Stomach smooth muscle (tissue), 2 donors: ENCODE measurements around the gene CD33.

Experiments
- H3K27ac ChIP-seq: one replicate; pipeline ENCODE4 v1.7.0; 2013; ENCODE audit warnings: mild to moderate bottlenecking, low read length, inconsistent platforms
- H3K27me3 ChIP-seq, 2 donors: one replicate each; pipeline ENCODE4 v1.7.0; 2013; ENCODE audit warnings: low read length in 2 of 2; ENCODE audit not compliant: insufficient read depth in 2 of 2, control insufficient read depth in 1 of 2
- H3K36me3 ChIP-seq, 2 donors: one replicate each; pipeline ENCODE4 v1.7.0; 2013; ENCODE audit warnings: low read length in 2 of 2; ENCODE audit not compliant: control insufficient read depth in 2 of 2, insufficient read depth in 2 of 2
- H3K4me1 ChIP-seq: one replicate; pipeline ENCODE4 v1.7.0; 2013; ENCODE audit warnings: low read length; ENCODE audit not compliant: control insufficient read depth, insufficient read depth
- H3K4me3 ChIP-seq, 2 donors: one replicate each; pipeline ENCODE4 v1.7.0; 2013; ENCODE audit warnings: low read length in 2 of 2
- H3K9ac ChIP-seq, 2 donors: one replicate each; pipeline ENCODE4 v1.7.0; 2013; ENCODE audit warnings: low read length in 2 of 2, mild to moderate bottlenecking in 1 of 2
- H3K9me3 ChIP-seq, 2 donors: one replicate each; pipeline ENCODE4 v1.7.0; 2013; ENCODE audit warnings: low read length in 2 of 2; ENCODE audit not compliant: control insufficient read depth in 2 of 2
- donor health status: healthy.
- donor health status: Pancreatic carcinoma.

Gene CD33

DNA sequence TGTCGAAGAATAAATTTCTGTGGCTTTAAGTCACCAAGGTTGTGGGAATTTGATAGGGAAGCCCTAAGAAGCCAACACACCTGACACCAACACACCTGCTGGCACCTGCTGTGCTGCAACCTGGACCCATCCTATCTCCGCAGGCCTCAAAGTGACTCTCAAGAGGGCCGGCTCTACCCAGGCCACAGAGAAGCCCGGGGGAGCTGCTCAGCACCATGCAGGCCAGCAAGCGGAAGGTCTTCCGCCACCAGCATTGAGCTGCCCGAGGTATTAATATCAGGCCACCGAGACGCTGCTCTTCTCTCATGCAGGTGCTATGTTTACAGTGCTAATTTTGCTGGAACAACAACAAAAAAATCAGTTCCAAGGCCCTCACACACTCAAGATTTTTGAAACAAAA is 32.2 kb upstream of the CD33 start:
- Histone ChIP-seq H3K27ac (no peak overlapping the region), H3K27me3 (no peaks in the 10 kb centered on the region), H3K4me3 (no peak overlapping the region), H3K9me3 (no peaks in the 10 kb centered on the region), H3K9ac (no peak overlapping the region), H3K4me1 (no peaks in the 10 kb centered on the region), H3K36me3 (no peaks in the 10 kb centered on the region)

DNA sequence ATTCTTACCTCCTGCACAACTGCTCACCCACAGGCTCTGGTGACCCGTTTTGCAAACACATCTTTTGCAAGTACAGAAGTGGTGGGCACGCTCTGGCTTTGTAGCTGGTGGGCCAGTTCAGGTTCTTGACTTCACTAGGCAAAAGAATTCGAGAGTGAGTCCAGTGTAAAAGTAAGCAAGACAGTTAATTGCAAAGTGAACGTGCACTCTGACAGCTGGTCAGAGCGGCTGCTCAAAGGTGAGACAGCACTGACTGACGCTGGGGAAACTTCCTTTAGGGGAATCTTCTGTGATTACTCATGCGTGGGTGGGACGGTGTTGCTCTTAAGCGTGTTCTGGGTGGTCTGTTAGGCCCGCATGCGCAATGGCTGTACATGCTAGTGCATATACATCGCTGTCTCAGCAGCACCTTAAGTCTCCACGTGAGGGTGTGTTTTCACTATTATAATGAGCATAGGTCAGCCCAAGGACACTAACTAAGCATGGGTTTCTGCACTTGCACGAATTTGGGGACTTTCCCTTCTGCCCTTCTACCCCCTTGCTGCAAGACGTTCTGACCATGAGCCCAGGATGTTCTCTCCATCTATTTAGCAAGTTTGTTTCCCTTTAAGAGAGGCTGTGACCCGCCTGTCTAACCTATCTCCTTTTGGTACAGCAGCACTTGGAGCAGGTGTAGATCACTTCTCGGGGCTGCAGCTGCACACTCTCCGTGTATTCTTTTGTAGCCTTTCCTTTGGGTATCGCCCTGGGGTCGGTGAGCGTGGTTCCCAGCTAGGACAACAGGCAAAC is 30.2 kb upstream of the CD33 start:
- H3K4me3 ChIP-seq = no peak overlapping the region
- H3K9ac ChIP-seq = no peak overlapping the region
- H3K36me3 ChIP-seq = no peaks in the 10 kb centered on the region
- no peak overlapping the region for H3K27ac ChIP-seq
- H3K4me1 ChIP-seq = no peaks in the 10 kb centered on the region
- no peaks in the 10 kb centered on the region for H3K27me3 ChIP-seq
- H3K9me3 ChIP-seq = no peaks in the 10 kb centered on the region

DNA sequence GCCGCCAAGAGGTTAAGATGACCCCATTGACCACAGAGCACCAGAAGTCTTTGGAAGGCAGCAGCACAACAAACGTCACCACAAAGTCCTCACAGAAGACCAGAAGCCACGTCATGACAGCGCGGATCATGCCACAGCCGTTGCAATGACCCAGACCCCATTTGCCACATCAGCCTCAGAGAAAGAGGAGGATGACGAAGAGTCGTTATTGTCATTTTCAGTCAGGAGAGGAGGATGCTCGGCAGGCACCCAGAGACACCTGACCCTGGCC is 29.6 kb upstream of the CD33 start:
- Histone ChIP-seq H3K9ac (no peak overlapping the region), H3K4me3 (no peak overlapping the region), H3K27ac (no peak overlapping the region), H3K36me3 (no peaks in the 10 kb centered on the region), H3K4me1 (no peaks in the 10 kb centered on the region), H3K9me3 (no peaks in the 10 kb centered on the region), H3K27me3 (peaks cover 2 to 4% of the 10 kb centered on the region in 2 donors)

DNA sequence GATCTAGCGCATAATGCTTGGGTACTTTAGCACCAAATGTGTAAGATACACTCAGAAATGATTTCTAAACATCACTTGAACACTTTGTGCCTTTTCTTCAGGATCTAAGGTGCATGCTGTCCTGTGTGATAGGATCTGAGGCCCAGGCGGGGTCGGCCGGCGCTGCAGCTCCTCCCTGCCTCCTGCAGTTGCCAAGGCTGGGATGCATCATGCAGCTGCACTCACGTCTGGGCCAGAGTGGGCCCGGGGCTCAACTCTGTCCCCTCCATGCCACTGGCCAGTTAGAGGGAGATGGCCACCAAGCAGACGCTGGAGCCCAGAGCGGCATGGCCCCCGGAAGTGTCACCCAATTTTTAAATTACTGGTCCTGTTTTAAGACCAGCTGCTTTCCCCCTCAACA is 29.3 kb upstream of the CD33 start:
- no peak overlapping the region for H3K27ac ChIP-seq
- no peak overlapping the region for H3K9ac ChIP-seq
- peaks cover 2 to 4% of the 10 kb centered on the region in 2 donors for H3K27me3 ChIP-seq
- H3K4me1 ChIP-seq = no peaks in the 10 kb centered on the region
- no peaks in the 10 kb centered on the region for H3K36me3 ChIP-seq
- no peak overlapping the region for H3K4me3 ChIP-seq
- H3K9me3 ChIP-seq = no peaks in the 10 kb centered on the region

DNA sequence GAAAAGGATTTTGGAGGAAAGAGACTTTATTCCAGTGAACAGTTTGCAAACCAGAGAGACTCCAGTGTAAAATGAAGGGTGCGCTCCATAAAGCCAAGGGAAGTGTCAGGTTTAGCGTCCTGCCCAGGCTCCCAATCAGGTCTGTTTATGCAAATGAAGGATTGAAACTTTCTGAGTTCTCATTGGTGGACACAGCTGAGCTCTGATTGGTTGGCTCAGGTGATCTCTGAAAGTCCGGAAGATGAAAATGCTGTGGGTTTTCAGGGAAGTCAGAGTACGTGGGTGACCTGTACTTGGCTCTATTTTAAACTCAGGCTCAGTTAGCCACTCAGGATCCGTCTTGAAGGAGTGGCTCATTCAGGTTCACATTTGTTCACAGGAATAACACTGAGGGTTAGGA is 28.7 kb upstream of the CD33 start:
- Histone ChIP-seq H3K36me3 (no peaks in the 10 kb centered on the region), H3K9me3 (no peaks in the 10 kb centered on the region), H3K27ac (no peak overlapping the region), H3K27me3 (peaks cover 2 to 4% of the 10 kb centered on the region in 2 donors), H3K9ac (no peak overlapping the region), H3K4me3 (no peak overlapping the region), H3K4me1 (no peaks in the 10 kb centered on the region)

DNA sequence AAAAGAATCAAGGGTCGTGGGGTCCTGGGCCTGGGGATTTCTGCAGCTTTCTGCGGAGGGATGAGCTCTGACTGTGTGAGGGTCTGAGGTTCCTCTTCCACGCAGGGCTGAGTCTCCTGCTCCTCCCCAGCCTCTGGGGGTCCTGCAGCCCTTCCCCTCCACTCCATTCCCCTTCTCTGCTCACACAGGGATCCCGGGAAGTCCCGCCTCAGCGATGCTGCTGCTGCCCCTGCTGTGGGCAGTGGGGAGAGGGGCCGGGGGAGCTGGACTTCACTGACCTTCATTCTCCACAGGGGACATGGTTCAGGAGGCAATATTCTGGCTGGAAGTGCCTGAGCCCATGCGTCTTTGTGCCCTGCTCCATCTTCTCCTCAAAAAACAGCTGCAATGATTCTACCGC is 26.2 kb upstream of the CD33 start:
- peaks cover 2 to 7% of the 10 kb centered on the region in 2 donors for H3K27me3 ChIP-seq
- no peak overlapping the region for H3K4me3 ChIP-seq
- H3K4me1 ChIP-seq = no peaks in the 10 kb centered on the region
- no peaks in the 10 kb centered on the region for H3K36me3 ChIP-seq
- no peak overlapping the region for H3K9ac ChIP-seq
- no peaks in the 10 kb centered on the region for H3K9me3 ChIP-seq
- H3K27ac ChIP-seq = no peak overlapping the region

DNA sequence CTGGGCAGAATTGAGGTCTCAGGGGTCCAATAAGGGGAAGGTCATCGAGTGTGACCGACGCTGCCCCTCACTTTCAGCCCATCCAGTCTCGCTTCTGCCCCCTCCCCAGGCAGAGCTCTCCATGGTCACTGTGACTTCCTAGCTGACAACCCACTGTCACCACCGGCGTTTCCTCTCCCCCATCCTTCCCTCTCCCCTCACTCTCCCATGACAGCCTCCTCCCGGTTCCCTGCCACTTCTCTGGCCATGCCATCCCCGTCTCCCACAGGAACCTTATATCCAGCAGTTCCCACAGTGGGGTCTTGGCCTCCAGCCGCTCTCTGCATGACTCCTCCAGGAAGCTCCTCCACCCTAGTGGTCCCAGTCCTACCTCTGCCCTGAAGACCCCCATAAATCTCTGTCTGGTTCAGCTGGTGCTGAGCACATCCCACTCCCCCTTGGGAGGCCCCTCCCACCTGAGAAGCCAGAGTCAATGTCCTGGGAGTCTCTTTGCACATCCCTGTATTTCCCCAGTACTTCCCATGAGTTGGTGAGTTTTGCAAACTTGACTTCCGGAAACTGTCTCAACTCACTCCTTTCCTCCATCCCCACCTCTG is 24.7 kb upstream of the CD33 start:
- Histone ChIP-seq H3K27ac (no peak overlapping the region), H3K4me3 (no peak overlapping the region), H3K9ac (no peak overlapping the region), H3K27me3 (peaks cover 2 to 7% of the 10 kb centered on the region in 2 donors), H3K4me1 (no peaks in the 10 kb centered on the region), H3K36me3 (no peaks in the 10 kb centered on the region), H3K9me3 (no peaks in the 10 kb centered on the region)

DNA sequence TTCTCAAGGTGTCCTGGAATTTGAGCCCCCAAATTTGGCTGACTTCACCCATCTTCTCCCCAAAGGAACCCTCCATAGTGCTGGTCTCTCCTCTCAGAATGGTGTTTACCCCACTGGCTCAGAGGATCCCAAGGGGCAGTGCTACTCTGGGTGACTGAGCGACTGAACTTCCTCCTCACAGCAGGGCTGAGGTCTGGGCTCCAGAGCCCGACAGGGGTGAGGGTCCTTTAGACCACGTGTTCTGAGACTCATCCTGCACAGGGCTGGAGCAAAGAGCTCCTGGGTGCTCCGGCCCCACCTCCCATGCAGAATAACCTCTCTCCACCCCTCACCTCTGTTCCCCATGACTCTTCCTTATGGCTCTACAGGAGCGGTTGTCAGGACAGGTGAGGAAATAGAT is 23.2 kb upstream of the CD33 start:
- Histone ChIP-seq H3K27ac (no peak overlapping the region), H3K36me3 (no peaks in the 10 kb centered on the region), H3K4me1 (no peaks in the 10 kb centered on the region), H3K9ac (no peak overlapping the region), H3K9me3 (no peaks in the 10 kb centered on the region), H3K4me3 (no peak overlapping the region), H3K27me3 (peaks cover 2 to 7% of the 10 kb centered on the region in 2 donors)

DNA sequence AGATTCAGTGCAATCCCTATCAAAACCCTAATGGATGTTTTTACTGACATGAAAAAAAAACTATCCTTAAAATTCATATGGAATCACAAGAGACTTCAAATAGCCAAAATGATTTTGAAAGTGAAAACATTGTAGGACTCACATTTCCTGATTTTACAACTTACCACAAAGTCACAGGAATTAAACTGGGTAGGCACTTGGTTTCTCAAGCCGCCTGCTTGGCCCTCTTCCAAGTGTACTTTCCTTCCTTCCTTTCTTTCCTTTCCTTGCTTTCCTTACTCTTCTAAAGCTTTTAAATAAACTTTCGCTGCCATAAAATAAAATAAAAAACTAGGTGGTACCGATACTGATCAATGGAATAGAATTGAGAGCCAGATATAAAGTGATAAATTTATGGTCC is 21.0 kb upstream of the CD33 start:
- no peak overlapping the region for H3K9ac ChIP-seq
- no peaks in the 10 kb centered on the region for H3K9me3 ChIP-seq
- peaks cover 2 to 7% of the 10 kb centered on the region in 2 donors for H3K27me3 ChIP-seq
- H3K4me1 ChIP-seq = no peaks in the 10 kb centered on the region
- H3K36me3 ChIP-seq = no peaks in the 10 kb centered on the region
- H3K4me3 ChIP-seq = no peak overlapping the region
- H3K27ac ChIP-seq = no peak overlapping the region

DNA sequence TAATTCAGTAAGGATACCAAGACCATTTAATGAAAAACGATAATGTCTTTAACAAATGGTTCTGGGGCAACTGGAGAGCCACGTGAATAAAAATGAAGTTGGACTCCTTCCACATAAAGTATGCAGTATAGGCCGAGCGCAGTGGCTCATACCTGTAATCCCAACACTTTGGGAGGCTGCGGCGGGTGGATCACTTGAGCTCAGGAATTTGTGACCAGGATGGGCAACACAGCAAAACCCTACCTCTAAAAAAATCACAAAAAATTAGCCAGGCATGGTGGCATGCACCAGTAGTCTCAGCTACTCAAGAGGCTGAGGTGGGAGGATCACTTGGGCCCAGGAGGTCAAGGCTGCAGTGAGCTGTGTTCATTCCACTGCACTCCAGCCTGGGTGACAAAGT is 20.6 kb upstream of the CD33 start:
- no peaks in the 10 kb centered on the region for H3K9me3 ChIP-seq
- no peaks in the 10 kb centered on the region for H3K36me3 ChIP-seq
- no peak overlapping the region for H3K4me3 ChIP-seq
- H3K9ac ChIP-seq = no peak overlapping the region
- no peak overlapping the region for H3K27ac ChIP-seq
- H3K27me3 ChIP-seq = peaks cover 2 to 7% of the 10 kb centered on the region in 2 donors
- H3K4me1 ChIP-seq = no peaks in the 10 kb centered on the region

DNA sequence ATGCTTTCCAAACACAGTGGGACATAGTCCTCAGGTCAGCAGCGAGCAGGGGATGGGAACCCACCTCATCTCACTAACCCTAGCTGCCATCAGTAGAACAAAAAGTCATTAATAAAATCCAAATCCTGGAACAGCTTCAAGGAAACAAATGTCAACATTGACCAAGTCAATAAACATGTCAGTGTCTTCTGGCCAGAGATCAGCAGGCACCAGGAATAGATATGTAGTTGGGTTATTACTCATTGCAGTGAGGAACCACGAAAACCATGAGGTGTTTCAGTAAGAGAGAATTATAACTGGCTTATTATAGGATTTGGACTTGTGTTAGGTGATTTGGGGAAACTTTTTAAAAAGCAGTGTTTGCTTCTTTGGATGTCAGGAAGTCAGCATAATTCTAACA is 17.1 kb upstream of the CD33 start:
- Histone ChIP-seq H3K4me3 (no peak overlapping the region), H3K9me3 (no peaks in the 10 kb centered on the region), H3K27me3 (no peaks in the 10 kb centered on the region), H3K4me1 (peaks cover 2% of the 10 kb centered on the region), H3K9ac (no peak overlapping the region), H3K27ac (no peak overlapping the region), H3K36me3 (no peaks in the 10 kb centered on the region)
